HepG2 (cell line): ENCODE measurements around the gene PTMA. TPM values are rescaled to one million over a fixed set of nuclear protein-coding genes. Genes with fewer than 3 reads are reported as not detected.

Experiments used
- ATF7-NPFF ChIP-seq: sonication (generic); formaldehyde crosslinking; IDR thresholded peaks from 2 replicates; pipeline ENCODE4 v1.8.1; 2023; ENCODE audit warnings: mild to moderate bottlenecking, low read depth, missing genetic modification reagents, moderate library complexity
- CCAR2 ChIP-seq: fragments of 200-400 bp; formaldehyde crosslinking; optimal IDR thresholded peaks from 2 replicates; pipeline ENCODE3; 2018; ENCODE audit warnings: low read depth, mild to moderate bottlenecking, low read length, moderate library complexity
- DNMT1 ChIP-seq: sonication (generic); formaldehyde crosslinking; IDR thresholded peaks from 2 replicates; pipeline ENCODE4 v1.5.1; 2020; ENCODE audit warnings: mild to moderate bottlenecking, missing genetic modification reagents
- EEA1 ChIP-seq: sonication (generic); formaldehyde crosslinking; IDR thresholded peaks from 2 replicates; pipeline ENCODE4 v1.5.1; 2020; ENCODE audit warnings: mild to moderate bottlenecking, missing genetic modification reagents, borderline replicate concordance
- FLYWCH1 ChIP-seq: sonication (generic); formaldehyde crosslinking; IDR thresholded peaks from 2 replicates; pipeline ENCODE4 v1.8.1; 2023; ENCODE audit warnings: mild to moderate bottlenecking, missing genetic modification reagents
- FOSL2 ChIP-seq: sonication (generic); formaldehyde crosslinking; IDR thresholded peaks from 2 replicates; pipeline ENCODE4 v1.4.0; 2020; ENCODE audit warnings: missing genetic modification reagents
- GRHL1 ChIP-seq: sonication (generic); formaldehyde crosslinking; conservative IDR thresholded peaks from 2 replicates; pipeline ENCODE4 v1.8.0; 2022; ENCODE audit warnings: missing genetic modification reagents
- HDAC6 ChIP-seq: fragments of 200-600 bp; sonication (generic); IDR thresholded peaks from 2 replicates; pipeline ENCODE4 v1.7.0; 2017; ENCODE audit warnings: mild to moderate bottlenecking, antibody characterized with exemption, low read length, low read depth
- IRF9 ChIP-seq: sonication (generic); formaldehyde crosslinking; IDR thresholded peaks from 2 replicates; pipeline ENCODE4 v1.8.0; 2022; ENCODE audit warnings: missing genetic modification reagents, mild to moderate bottlenecking, borderline replicate concordance
- MIER2 ChIP-seq: IDR thresholded peaks from 2 replicates; pipeline ENCODE4 v1.6.1; 2016; ENCODE audit warnings: missing biosample characterization, missing genetic modification reagents
- NR3C1 ChIP-seq: sonication (generic); formaldehyde crosslinking; IDR thresholded peaks from 2 replicates; pipeline ENCODE4 v1.4.0; 2020; ENCODE audit warnings: missing genetic modification reagents
- POGK ChIP-seq: sonication (generic); formaldehyde crosslinking; conservative IDR thresholded peaks from 2 replicates; pipeline ENCODE4 v1.8.0; 2022; ENCODE audit warnings: mild to moderate bottlenecking, moderate library complexity, missing genetic modification reagents
- XBP1 ChIP-seq: sonication (generic); formaldehyde crosslinking; IDR thresholded peaks from 2 replicates; pipeline ENCODE4 v1.5.0; 2020; ENCODE audit warnings: missing genetic modification reagents
- YY1 ChIP-seq: IDR thresholded peaks from 2 replicates; pipeline ENCODE4 v1.6.1; 2011; ENCODE audit warnings: low read length, low read depth, moderate library complexity, mild to moderate bottlenecking; ENCODE audit not compliant: insufficient read depth, insufficient replicate concordance
- ZBTB21 ChIP-seq: sonication (generic); formaldehyde crosslinking; IDR thresholded peaks from 2 replicates; pipeline ENCODE4 v1.4.0; 2020; ENCODE audit warnings: missing genetic modification reagents
- ZFAT ChIP-seq: sonication (generic); formaldehyde crosslinking; conservative IDR thresholded peaks from 2 replicates; pipeline ENCODE4 v1.8.1; 2023; ENCODE audit warnings: missing genetic modification reagents, inconsistent platforms
- ZFP1 ChIP-seq: IDR thresholded peaks from 2 replicates; pipeline ENCODE4 v1.6.1; 2016
- ZNF143 ChIP-seq: sonication (generic); formaldehyde crosslinking; IDR thresholded peaks from 2 replicates; pipeline ENCODE4 v1.4.0; 2020; ENCODE audit warnings: missing genetic modification reagents
- ZNF235 ChIP-seq: sonication (generic); formaldehyde crosslinking; IDR thresholded peaks from 2 replicates; pipeline ENCODE4 v1.8.1; 2023; ENCODE audit warnings: mild to moderate bottlenecking, missing genetic modification reagents, borderline replicate concordance
- ZNF274 ChIP-seq: sonication (generic); formaldehyde crosslinking; IDR thresholded peaks from 2 replicates; pipeline ENCODE4 v1.5.1; 2020; ENCODE audit warnings: mild to moderate bottlenecking, missing genetic modification reagents
- ZNF33B ChIP-seq: sonication (generic); formaldehyde crosslinking; IDR thresholded peaks from 2 replicates; pipeline ENCODE4 v1.5.1; 2020; ENCODE audit warnings: mild to moderate bottlenecking, missing genetic modification reagents
- ZNF382 ChIP-seq: sonication (generic); formaldehyde crosslinking; IDR thresholded peaks from 2 replicates; pipeline ENCODE4 v1.5.0; 2020; ENCODE audit warnings: missing genetic modification reagents, mild to moderate bottlenecking, borderline replicate concordance
- ZNF691 ChIP-seq: sonication (generic); formaldehyde crosslinking; IDR thresholded peaks from 2 replicates; pipeline ENCODE4 v1.4.0; 2020; ENCODE audit warnings: missing genetic modification reagents, low read depth, mild to moderate bottlenecking, borderline replicate concordance
- ZNF776 ChIP-seq: sonication (generic); formaldehyde crosslinking; IDR thresholded peaks from 2 replicates; pipeline ENCODE4 v1.4.0; 2020; ENCODE audit warnings: mild to moderate bottlenecking, missing genetic modification reagents
- ZSCAN22 ChIP-seq: sonication (generic); formaldehyde crosslinking; IDR thresholded peaks from 2 replicates; pipeline ENCODE4 v1.4.0; 2020; ENCODE audit warnings: mild to moderate bottlenecking, missing genetic modification reagents
- polyA plus RNA-seq, 8 experiments: library from polyadenylated mRNA; depleted of rRNA in 3 of 8; stranded (reverse) in 7 of 8; unstranded in 1 of 8; fragments of >200 nt; fragmentation: Illumina TruSeq in 4 of 8; extraction: Trizol in 4 of 8; gene quantifications; 2 replicates each; pipeline versions ENCODE4 v1.2.1 to v1.2.3, GENCODE V29; 2011 to 2016; ENCODE audit warnings: low read depth in 4 of 8, missing spikeins in 1 of 8, mixed read lengths in 1 of 8; ENCODE audit not compliant: insufficient read depth in 1 of 8
- total RNA-seq, 5 experiments: library from RNA; depleted of rRNA; stranded (reverse); fragments of >200 nt; fragmentation: Illumina TruSeq; extraction: Trizol; gene quantifications; 2 replicates each; pipeline ENCODE4 v1.2.3, GENCODE V29; 2016; ENCODE audit warnings: low read depth in 1 of 5

Gene PTMA
- total and polyA plus RNA-seq, 2 of the 13 experiments (the other 11 are each of a cell fraction or from before 2014, with no cell fraction given) = 190 to 1,086 TPM

GRCh38 chr2:231674587-231675338 lies 33.6 kb upstream of the PTMA start (continued):
- TF ChIP-seq YY1 (no peak), ZNF33B (CRISPR knock-in tag) (no peak), ZNF382 (CRISPR knock-in tag) (no peak), ZFAT (CRISPR knock-in tag) (no peak), XBP1 (CRISPR knock-in tag) (no peak), FOSL2 (no peak), DNMT1 (CRISPR knock-in tag) (no peak), ZSCAN22 (no peak), ZNF691 (CRISPR knock-in tag) (no peak), NR3C1 (CRISPR knock-in tag) (no peak), CCAR2 (no peak), ZBTB21 (no peak), ATF7-NPFF (no peak), HDAC6 (no peak), IRF9 (no peak), FLYWCH1 (CRISPR knock-in tag) (no peak), POGK (CRISPR knock-in tag) (no peak), GRHL1 (CRISPR knock-in tag) (no peak), ZFP1 (no peak), ZNF776 (CRISPR knock-in tag) (no peak), EEA1 (no peak), MIER2 (CRISPR knock-in tag) (no peak), ZNF235 (CRISPR knock-in tag) (no peak), ZNF274 (CRISPR knock-in tag) (no peak), ZNF143 (CRISPR knock-in tag) (0 out of 2 replicates have a peak, but pooled peaks have one; percentile 13)
